Neural cell (in vitro differentiated cells): ENCODE measurements around the gene SRCIN1.

ENCODE experiments used
- CTCF ChIP-seq: fragments of 450-650 bp; IDR thresholded peaks from 2 replicates; pipeline ENCODE4 v1.5.1; 2014; ENCODE audit warnings: antibody characterized with exemption, mild to moderate bottlenecking, moderate library complexity; ENCODE audit not compliant: poor library complexity, severe bottlenecking
- EP300 ChIP-seq: fragments of 450-650 bp; conservative IDR thresholded peaks from 2 replicates; pipeline ENCODE4 v1.6.1; 2014; ENCODE audit warnings: antibody characterized with exemption, mild to moderate bottlenecking, moderate library complexity; ENCODE audit not compliant: poor library complexity, severe bottlenecking
- EZH2 ChIP-seq: fragments of 200-600, 300-800 bp; shearing (Covaris generic), sonication (generic); IDR thresholded peaks from 2 replicates; pipeline ENCODE4 v1.6.1; 2014; ENCODE audit warnings: antibody characterized with exemption, low read length, borderline replicate concordance, mild to moderate bottlenecking; ENCODE audit not compliant: insufficient read depth, poor library complexity, severe bottlenecking
- MXI1 ChIP-seq: fragments of 450-650 bp; conservative IDR thresholded peaks from 2 replicates; pipeline ENCODE4 v1.6.1; 2014; ENCODE audit warnings: antibody characterized with exemption, mild to moderate bottlenecking; ENCODE audit not compliant: poor library complexity, severe bottlenecking
- POLR2AphosphoS5 ChIP-seq: IDR thresholded peaks from 2 replicates; pipeline ENCODE4 v1.6.1; 2012
- RAD21 ChIP-seq: fragments of 450-650 bp; conservative IDR thresholded peaks from 2 replicates; pipeline ENCODE4 v1.6.1; 2014; ENCODE audit warnings: antibody characterized with exemption, mild to moderate bottlenecking, moderate library complexity
- REST ChIP-seq: IDR thresholded peaks from 2 replicates; pipeline ENCODE4 v1.6.1; 2012; ENCODE audit warnings: borderline replicate concordance
- SMC3 ChIP-seq: fragments of 450-650 bp; conservative IDR thresholded peaks from 2 replicates; pipeline ENCODE4 v1.6.1; 2014; ENCODE audit warnings: antibody characterized with exemption, mild to moderate bottlenecking, moderate library complexity; ENCODE audit not compliant: poor library complexity
- TAF1 ChIP-seq: IDR thresholded peaks from 2 replicates; pipeline ENCODE4 v1.6.1; 2012; ENCODE audit warnings: low read depth

GRCh38 chr17:38595892-38596291, 9.9 kb downstream of the SRCIN1 start:
- TF ChIP-seq POLR2AphosphoS5, result no peak
- TF ChIP-seq CTCF, result no peak
- TF ChIP-seq SMC3, result no peak
- TF ChIP-seq RAD21, result no peak
- no peak for TF ChIP-seq REST
- TF ChIP-seq TAF1, result no peak
- TF ChIP-seq EP300, result no peak
- TF ChIP-seq EZH2, result no peak
- TF ChIP-seq MXI1, result no peak
